GM12878 (cell line): ENCODE measurements around the gene FN3K. TPM values are rescaled to one million over a fixed set of nuclear protein-coding genes. Genes with fewer than 3 reads are reported as not detected.

ENCODE experiments used
- ATAC-seq: fragments of 200-7000 bp; cut with Tn5 transposase; 3 replicates; pipeline ENCODE4 v1.9.1; 2020; ENCODE audit warnings: mild to moderate bottlenecking, moderate library complexity
- BruUV-seq: library from RNA; stranded (reverse); fragments of 400-500 nt; replicated peaks from 2 replicates; lab custom pipeline; 2021; lab: Mats Ljungman, UMichigan
- CTCF ChIA-PET: fragments of 300-600 bp; sonication (Branson Sonifier 250); formaldehyde crosslinking; extraction: SDS; loops from one replicate; lab custom pipeline; 2021; ENCODE audit warnings: inconsistent platforms; lab: Yijun Ruan, JAX
- POLR2A ChIA-PET: fragments of 350-600 bp; formaldehyde crosslinking; extraction: SDS; loops from one replicate; lab custom pipeline; 2021; ENCODE audit warnings: inconsistent platforms; lab: Charles Lee
- RAD21 ChIA-PET: fragments of 300-600 bp; sonication (Branson Sonifier 250); formaldehyde crosslinking; loops from one replicate; lab custom pipeline; 2023; ENCODE audit warnings: antibody characterized with exemption; ENCODE audit not compliant: unreplicated experiment; lab: Charles Lee
- SMC1A ChIA-PET: fragments of 300-600 bp; sonication (Branson Sonifier 250); formaldehyde crosslinking; loops from one replicate; lab custom pipeline; 2023; ENCODE audit not compliant: unreplicated experiment, uncharacterized antibody; lab: Charles Lee
- DNase-seq: peaks from one replicate; pipeline ENCODE4 v3.0.0-alpha.2; 2011; ENCODE audit warnings: low read depth, low spot score
- FAIRE-seq: peaks from 3 replicates; lab custom pipeline; 2011; peaks lifted over from hg19 to GRCh38; lab: Jason Lieb, UNC
- H2AFZ ChIP-seq: 2 replicates; pipeline ENCODE4 v1.6.0; 2011; ENCODE audit warnings: low read depth, low read length, control low read depth; ENCODE audit not compliant: control insufficient read depth
- H3K27ac ChIP-seq: 2 replicates; pipeline ENCODE4 v1.5.1; 2011; ENCODE audit warnings: control low read depth; ENCODE audit not compliant: control insufficient read depth, insufficient read depth
- H3K27me3 ChIP-seq, 2 experiments: replicated peaks in 1 of 2; 2 replicates each; pipeline versions ENCODE4 v1.6.0 to v1.6.1; 2011; ENCODE audit warnings: low read length in 1 of 2; ENCODE audit not compliant: control insufficient read depth in 2 of 2, insufficient read depth in 2 of 2
- H3K36me3 ChIP-seq, 2 experiments: 2 replicates each; pipeline ENCODE4 v1.5.1; 2011; ENCODE audit warnings: low read length in 1 of 2; ENCODE audit not compliant: control insufficient read depth in 2 of 2, insufficient read depth in 2 of 2
- H3K4me1 ChIP-seq: 2 replicates; pipeline ENCODE4 v1.6.1; 2011; ENCODE audit warnings: mild to moderate bottlenecking, low read length, moderate library complexity, mixed read lengths; ENCODE audit not compliant: control insufficient read depth, insufficient read depth
- H3K4me2 ChIP-seq: 2 replicates; pipeline ENCODE4 v1.6.0; 2011; ENCODE audit warnings: control low read depth; ENCODE audit not compliant: control insufficient read depth, insufficient read depth
- H3K4me3 ChIP-seq: fragments of 200-600 bp; sonication (generic); 2 replicates; pipeline ENCODE4 v1.5.1; 2016
- H3K79me2 ChIP-seq: 2 replicates; pipeline ENCODE4 v1.6.0; 2011; ENCODE audit warnings: low read length; ENCODE audit not compliant: control insufficient read depth, insufficient read depth
- H3K9ac ChIP-seq: 2 replicates; pipeline ENCODE4 v1.8.0; 2011; ENCODE audit warnings: low read length, control low read depth, mixed read lengths; ENCODE audit not compliant: control insufficient read depth, insufficient read depth
- H3K9me3 ChIP-seq: replicated peaks from 3 replicates; pipeline ENCODE4 v1.5.1; 2011; ENCODE audit warnings: mild to moderate bottlenecking, low read length; ENCODE audit not compliant: control insufficient read depth, insufficient read depth
- H4K20me1 ChIP-seq: 2 replicates; pipeline ENCODE4 v1.6.0; 2011; ENCODE audit not compliant: control insufficient read depth, insufficient read depth
- CEBPB ChIP-seq, 2 experiments: fragments of 150-350 bp in 1 of 2; IDR thresholded peaks; 2 replicates each; pipeline ENCODE4 v1.6.1; 2012 to 2014; ENCODE audit warnings: low read depth in 2 of 2, low read length in 2 of 2, borderline replicate concordance in 1 of 2, inconsistent platforms in 1 of 2
- CHD1 ChIP-seq: IDR thresholded peaks from 2 replicates; pipeline ENCODE4 v1.6.1; 2012; ENCODE audit warnings: low read depth, low read length, improper control_type of control experiment
- ESRRA ChIP-seq: IDR thresholded peaks from 2 replicates; pipeline ENCODE4 v1.6.1; 2012; ENCODE audit warnings: mild to moderate bottlenecking, low read length, improper control_type of control experiment
- FOS ChIP-seq: IDR thresholded peaks from 3 replicates; pipeline ENCODE4 v1.6.1; 2011; ENCODE audit warnings: borderline replicate concordance; ENCODE audit not compliant: insufficient read length; ENCODE audit errors: extremely low read depth
- HCFC1 ChIP-seq: fragments of 150-350 bp; IDR thresholded peaks from 2 replicates; pipeline ENCODE4 v1.6.1; 2014; ENCODE audit warnings: low read length
- MEF2B ChIP-seq: fragments of 450-650 bp; IDR thresholded peaks from 2 replicates; pipeline ENCODE4 v1.6.1; 2018; ENCODE audit warnings: mild to moderate bottlenecking, moderate library complexity; ENCODE audit not compliant: partially characterized antibody, poor library complexity, severe bottlenecking
- MTA3 ChIP-seq: IDR thresholded peaks from 2 replicates; pipeline ENCODE4 v1.6.1; 2012; ENCODE audit warnings: low read length, inconsistent platforms, borderline replicate concordance
- NR2C2 ChIP-seq: IDR thresholded peaks from 2 replicates; pipeline ENCODE4 v1.6.1; 2011; ENCODE audit warnings: borderline replicate concordance, low read depth; ENCODE audit not compliant: control insufficient read depth, insufficient read length
- POU2F2 ChIP-seq: IDR thresholded peaks from 3 replicates; pipeline ENCODE4 v1.6.1; 2011; ENCODE audit warnings: low read depth, mild to moderate bottlenecking, low read length, borderline replicate concordance
- RAD21 ChIP-seq: IDR thresholded peaks from 2 replicates; pipeline ENCODE4 v1.6.1; 2011; ENCODE audit warnings: mild to moderate bottlenecking, low read depth, low read length, moderate library complexity; ENCODE audit not compliant: insufficient read depth
- RCOR1 ChIP-seq: conservative IDR thresholded peaks from 2 replicates; pipeline ENCODE4 v1.6.1; 2012; ENCODE audit warnings: low read depth, low read length, improper control_type of control experiment
- RFX5 ChIP-seq: IDR thresholded peaks from 2 replicates; pipeline ENCODE4 v1.6.1; 2011; ENCODE audit warnings: low read depth, low read length, improper control_type of control experiment
- SIX5 ChIP-seq: IDR thresholded peaks from 2 replicates; pipeline ENCODE4 v1.6.1; 2011; ENCODE audit warnings: mild to moderate bottlenecking, low read depth, low read length, moderate library complexity; ENCODE audit not compliant: severe bottlenecking
- SREBF1 ChIP-seq: IDR thresholded peaks from 2 replicates; pipeline ENCODE4 v1.6.1; 2012; ENCODE audit warnings: mild to moderate bottlenecking, low read length
- SREBF2 ChIP-seq: IDR thresholded peaks from 2 replicates; pipeline ENCODE4 v1.6.1; 2012; ENCODE audit warnings: mild to moderate bottlenecking, low read length
- TAF1 ChIP-seq: IDR thresholded peaks from 2 replicates; pipeline ENCODE4 v1.6.1; 2011; ENCODE audit warnings: mild to moderate bottlenecking, low read depth, low read length, borderline replicate concordance
- ZZZ3 ChIP-seq: IDR thresholded peaks from 2 replicates; pipeline ENCODE4 v1.6.1; 2011; ENCODE audit warnings: low read depth; ENCODE audit not compliant: control insufficient read depth, insufficient read length
- WGBS: methylation state at CpG from one replicate; pipeline ENCODE4 v1.1.6; 2016; ENCODE audit warnings: low lambda C conversion rate; ENCODE audit not compliant: insufficient replicate concordance, insufficient coverage; ENCODE audit errors: missing lambda C conversion rate; 5-methylcytosine and 5-hydroxymethylcytosine counted together
- in situ Hi-C: fragments of 300-500 bp; cut with MboI; formaldehyde crosslinking; loops from 9 replicates; pipeline ENCODE4 v1.14.3; 2018; ENCODE audit warnings: mixed read lengths
- intact Hi-C: fragments of 100-400 bp; cut with micrococcal nuclease; formaldehyde crosslinking; loops from one replicate; pipeline ENCODE4 v1.14.2; 2022; ENCODE audit not compliant: unreplicated experiment
- polyA plus RNA-seq, 11 experiments: library from polyadenylated mRNA; depleted of rRNA in 4 of 11; unstranded in 6 of 11; stranded (reverse) in 5 of 11; fragments of >200 nt; fragmentation: Nextera tagmentation in 4 of 11; fragmentation: Illumina TruSeq in 1 of 11; extraction: Ambion mirVana in 4 of 11; extraction: Trizol in 1 of 11; gene quantifications; 1 replicate in 1 of 11; 2 replicates in 10 of 11; pipeline versions ENCODE4 v1.2.1 to v1.2.3, GENCODE V29; 2011 to 2016; ENCODE audit warnings: inconsistent platforms in 2 of 11, missing spikeins in 2 of 11, low read depth in 1 of 11
- total RNA-seq, 4 experiments: library from RNA; depleted of rRNA in 3 of 4; stranded (reverse); fragments of >200 nt in 3 of 4; fragmentation: Illumina TruSeq in 1 of 4; extraction: Trizol in 1 of 4; gene quantifications; 2 replicates each; pipeline versions ENCODE4 v1.2.1 to v1.2.3, GENCODE V29; 2013 to 2021
- TF ChIP-seq, protein P1 (sequence below): IDR thresholded peaks from 2 replicates; pipeline ENCODE4 v1.6.1; 2012; ENCODE audit warnings: mild to moderate bottlenecking, low read depth, low read length
- TF ChIP-seq, protein P2 (sequence below): fragments of 450-650 bp; conservative IDR thresholded peaks from 2 replicates; pipeline ENCODE4 v1.6.1; 2017; ENCODE audit warnings: mild to moderate bottlenecking, moderate library complexity

FN3K gene
- total and polyA plus RNA-seq, 10 of the 15 experiments (the other 5 are each of a cell fraction or from before 2014, with no cell fraction given) = 0.08 to 0.51 (median 0.17) TPM; not detected in 7

DNA sequence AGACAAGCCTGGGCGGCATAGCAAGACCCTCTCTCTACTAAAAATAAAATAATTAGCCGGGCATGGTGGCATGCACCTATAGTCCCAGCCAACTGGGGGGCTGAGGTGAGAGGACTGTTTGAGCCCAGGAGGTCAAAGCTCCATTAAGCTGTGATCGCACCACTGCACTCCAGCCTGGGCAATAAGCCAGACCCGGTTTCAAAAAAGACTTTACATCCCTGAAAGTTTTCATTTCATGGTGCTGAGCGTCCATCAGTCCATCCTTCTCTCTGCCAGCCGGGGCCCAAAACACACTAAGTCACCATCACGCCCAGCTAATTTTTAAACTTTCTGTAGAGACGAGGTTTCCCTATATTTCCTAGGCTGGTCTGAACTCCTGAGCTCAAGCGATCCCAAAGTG is 47.5 kb upstream of the FN3K start:
- H3K79me2 ChIP-seq = no peaks in the 10 kb centered on the region
- H3K27me3 ChIP-seq = no peaks in the 10 kb centered on the region
- no TSS peak for BruUV-seq
- no peak overlapping the region for H3K9ac ChIP-seq
- no peak overlapping the region for H3K4me2 ChIP-seq
- 67% methylated on average over 9 of the region's 9 CpGs for WGBS
- intact Hi-C loops (no loop called here), in situ Hi-C loops (no loop called here)
- SMC1A ChIA-PET = interaction anchor here (1.0 to 1.2 kb wide), 2 partner anchors 20 to 39 kb away, joined by 3 to 5 read pairs; no protein-coding TSS in a partner anchor
- RAD21 ChIA-PET = no interaction called here
- CTCF ChIA-PET = no interaction called here
- H4K20me1 ChIP-seq = no peaks in the 10 kb centered on the region
- no peak overlapping the region for H3K27ac ChIP-seq
- no peak overlapping the region for H2AFZ ChIP-seq
- no peak for FAIRE-seq
- no peaks in the 10 kb centered on the region for H3K9me3 ChIP-seq
- no peak overlapping the region for H3K4me3 ChIP-seq
- H3K36me3 ChIP-seq = no peaks in the 10 kb centered on the region
- DNase-seq = no peak
- ATAC-seq = no peak
- POLR2A ChIA-PET = no interaction called here
- no peaks in the 10 kb centered on the region for H3K4me1 ChIP-seq
- TF ChIP-seq FOS = no peak
- TF ChIP-seq MTA3 = no peak
- no peak for TF ChIP-seq POU2F2
- TF ChIP-seq TAF1 = no peak
- TF ChIP-seq SIX5 = no peak
- TF ChIP-seq RAD21 = no peak
- no peak for TF ChIP-seq RFX5
- no peak for TF ChIP-seq SREBF1
- TF ChIP-seq ESRRA = no peak
- TF ChIP-seq RCOR1 = no peak
- no peak for TF ChIP-seq HCFC1
- no peak for TF ChIP-seq ZZZ3
- TF ChIP-seq CEBPB (IDR thresholded peaks at IDR 0.05; ENCODE audit: borderline replicate concordance in 1 of 2, low read depth in 2 of 2, low read length in 2 of 2) = no peak
- no peak for TF ChIP-seq NR2C2
- TF ChIP-seq, protein P1, sequence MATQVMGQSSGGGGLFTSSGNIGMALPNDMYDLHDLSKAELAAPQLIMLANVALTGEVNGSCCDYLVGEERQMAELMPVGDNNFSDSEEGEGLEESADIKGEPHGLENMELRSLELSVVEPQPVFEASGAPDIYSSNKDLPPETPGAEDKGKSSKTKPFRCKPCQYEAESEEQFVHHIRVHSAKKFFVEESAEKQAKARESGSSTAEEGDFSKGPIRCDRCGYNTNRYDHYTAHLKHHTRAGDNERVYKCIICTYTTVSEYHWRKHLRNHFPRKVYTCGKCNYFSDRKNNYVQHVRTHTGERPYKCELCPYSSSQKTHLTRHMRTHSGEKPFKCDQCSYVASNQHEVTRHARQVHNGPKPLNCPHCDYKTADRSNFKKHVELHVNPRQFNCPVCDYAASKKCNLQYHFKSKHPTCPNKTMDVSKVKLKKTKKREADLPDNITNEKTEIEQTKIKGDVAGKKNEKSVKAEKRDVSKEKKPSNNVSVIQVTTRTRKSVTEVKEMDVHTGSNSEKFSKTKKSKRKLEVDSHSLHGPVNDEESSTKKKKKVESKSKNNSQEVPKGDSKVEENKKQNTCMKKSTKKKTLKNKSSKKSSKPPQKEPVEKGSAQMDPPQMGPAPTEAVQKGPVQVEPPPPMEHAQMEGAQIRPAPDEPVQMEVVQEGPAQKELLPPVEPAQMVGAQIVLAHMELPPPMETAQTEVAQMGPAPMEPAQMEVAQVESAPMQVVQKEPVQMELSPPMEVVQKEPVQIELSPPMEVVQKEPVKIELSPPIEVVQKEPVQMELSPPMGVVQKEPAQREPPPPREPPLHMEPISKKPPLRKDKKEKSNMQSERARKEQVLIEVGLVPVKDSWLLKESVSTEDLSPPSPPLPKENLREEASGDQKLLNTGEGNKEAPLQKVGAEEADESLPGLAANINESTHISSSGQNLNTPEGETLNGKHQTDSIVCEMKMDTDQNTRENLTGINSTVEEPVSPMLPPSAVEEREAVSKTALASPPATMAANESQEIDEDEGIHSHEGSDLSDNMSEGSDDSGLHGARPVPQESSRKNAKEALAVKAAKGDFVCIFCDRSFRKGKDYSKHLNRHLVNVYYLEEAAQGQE = no peak
- no peak for TF ChIP-seq SREBF2
- no peak for TF ChIP-seq MEF2B
- TF ChIP-seq CHD1 = no peak
- TF ChIP-seq, protein P2, sequence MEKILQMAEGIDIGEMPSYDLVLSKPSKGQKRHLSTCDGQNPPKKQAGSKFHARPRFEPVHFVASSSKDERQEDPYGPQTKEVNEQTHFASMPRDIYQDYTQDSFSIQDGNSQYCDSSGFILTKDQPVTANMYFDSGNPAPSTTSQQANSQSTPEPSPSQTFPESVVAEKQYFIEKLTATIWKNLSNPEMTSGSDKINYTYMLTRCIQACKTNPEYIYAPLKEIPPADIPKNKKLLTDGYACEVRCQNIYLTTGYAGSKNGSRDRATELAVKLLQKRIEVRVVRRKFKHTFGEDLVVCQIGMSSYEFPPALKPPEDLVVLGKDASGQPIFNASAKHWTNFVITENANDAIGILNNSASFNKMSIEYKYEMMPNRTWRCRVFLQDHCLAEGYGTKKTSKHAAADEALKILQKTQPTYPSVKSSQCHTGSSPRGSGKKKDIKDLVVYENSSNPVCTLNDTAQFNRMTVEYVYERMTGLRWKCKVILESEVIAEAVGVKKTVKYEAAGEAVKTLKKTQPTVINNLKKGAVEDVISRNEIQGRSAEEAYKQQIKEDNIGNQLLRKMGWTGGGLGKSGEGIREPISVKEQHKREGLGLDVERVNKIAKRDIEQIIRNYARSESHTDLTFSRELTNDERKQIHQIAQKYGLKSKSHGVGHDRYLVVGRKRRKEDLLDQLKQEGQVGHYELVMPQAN = no peak
